Breast epithelium (tissue), 3 donors: ENCODE data around the gene WBP11.

Source experiments
- POLR2A ChIP-seq: fragments of 450-650 bp; IDR thresholded peaks from one replicate; pipeline ENCODE4 v1.6.1; 2016; ENCODE audit warnings: antibody characterized with exemption, mild to moderate bottlenecking, moderate library complexity
- POLR2AphosphoS5 ChIP-seq, 3 donors: sonication (generic); formaldehyde crosslinking; IDR thresholded peaks; one replicate each; pipeline ENCODE4 v1.6.1; 2017; ENCODE audit warnings: antibody characterized with exemption in 3 of 3
- TF ChIP-seq, protein P1 (sequence below), 3 donors: fragments of 450-650 bp; IDR thresholded peaks; one replicate each; pipeline ENCODE4 v1.5.1; 2016 to 2017; ENCODE audit warnings: antibody characterized with exemption in 3 of 3, mild to moderate bottlenecking in 3 of 3, moderate library complexity in 3 of 3

DNA sequence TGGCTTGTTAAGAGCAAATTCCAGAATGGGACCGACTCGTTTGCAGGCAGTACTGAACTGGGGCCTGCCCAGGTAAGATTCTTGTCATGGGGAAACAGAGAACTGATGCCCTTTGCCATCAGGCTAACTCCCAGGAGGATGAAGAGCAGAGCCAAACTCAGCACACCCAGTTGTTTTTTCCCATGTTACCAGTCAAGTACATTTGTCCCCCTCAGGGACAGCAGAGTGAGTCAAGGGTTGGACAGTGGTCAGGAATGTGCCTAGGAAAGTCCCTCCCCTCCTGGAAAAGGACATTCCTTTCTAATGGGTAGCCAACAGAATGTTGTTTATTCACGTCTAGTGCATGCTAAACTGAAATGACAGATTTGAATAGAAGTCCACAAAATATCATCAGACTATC lies 38.5 kb upstream of the WBP11 start:
- TF ChIP-seq, protein P1, sequence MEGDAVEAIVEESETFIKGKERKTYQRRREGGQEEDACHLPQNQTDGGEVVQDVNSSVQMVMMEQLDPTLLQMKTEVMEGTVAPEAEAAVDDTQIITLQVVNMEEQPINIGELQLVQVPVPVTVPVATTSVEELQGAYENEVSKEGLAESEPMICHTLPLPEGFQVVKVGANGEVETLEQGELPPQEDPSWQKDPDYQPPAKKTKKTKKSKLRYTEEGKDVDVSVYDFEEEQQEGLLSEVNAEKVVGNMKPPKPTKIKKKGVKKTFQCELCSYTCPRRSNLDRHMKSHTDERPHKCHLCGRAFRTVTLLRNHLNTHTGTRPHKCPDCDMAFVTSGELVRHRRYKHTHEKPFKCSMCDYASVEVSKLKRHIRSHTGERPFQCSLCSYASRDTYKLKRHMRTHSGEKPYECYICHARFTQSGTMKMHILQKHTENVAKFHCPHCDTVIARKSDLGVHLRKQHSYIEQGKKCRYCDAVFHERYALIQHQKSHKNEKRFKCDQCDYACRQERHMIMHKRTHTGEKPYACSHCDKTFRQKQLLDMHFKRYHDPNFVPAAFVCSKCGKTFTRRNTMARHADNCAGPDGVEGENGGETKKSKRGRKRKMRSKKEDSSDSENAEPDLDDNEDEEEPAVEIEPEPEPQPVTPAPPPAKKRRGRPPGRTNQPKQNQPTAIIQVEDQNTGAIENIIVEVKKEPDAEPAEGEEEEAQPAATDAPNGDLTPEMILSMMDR (IDR thresholded peaks at IDR 0.05), result no peak
- TF ChIP-seq POLR2AphosphoS5 (IDR thresholded peaks at IDR 0.05) (peak in 1 of 3 donors; percentile 80), POLR2A (no peak)
